ENCODE results near the gene SSR3. TPM values are rescaled to one million over a fixed set of nuclear protein-coding genes. Genes with fewer than 3 reads are reported as not detected.
A peak's percentile ranks its signal among the peaks of the same experiment; 100 is the strongest.

The SSR3 gene
- total RNA-seq, 1 donor from 2014 or later: 178 TPM

- H3K9me3 ChIP-seq: no peaks in the 10 kb centered on the region
- DNase-seq (no peak), ATAC-seq (no peak)
- TF ChIP-seq CTCF (IDR thresholded peaks at IDR 0.05): no peak
- intact Hi-C loops (cut with DNase I): loop anchor here (10.0 kb wide), 1 partner anchor 531 kb away; no protein-coding TSS in a partner anchor
- peaks cover 44% of the 10 kb centered on the region for H3K36me3 ChIP-seq
- peak overlapping the region; percentile 93 for H3K27ac ChIP-seq
- peaks cover 32% of the 10 kb centered on the region for H3K4me1 ChIP-seq
- no peaks in the 10 kb centered on the region for H3K27me3 ChIP-seq
- peak overlapping the region; percentile 91 for H3K4me3 ChIP-seq
These were observed 1.1 kb downstream of the SSR3 start for GRCh38 chr3:156553705-156554356.

- H3K27ac ChIP-seq: no peak overlapping the region
- no peak for ATAC-seq
- intact Hi-C loops (cut with DNase I): loop anchor here (10.0 kb wide), 1 partner anchor 532 kb away; no protein-coding TSS in a partner anchor
These were observed 1.9 kb downstream of the SSR3 start for GRCh38 chr3:156552973-156553372.

GRCh38 chr3:156551746-156552145 lies 3.2 kb downstream of the SSR3 start:
- TF ChIP-seq CTCF (IDR thresholded peaks at IDR 0.05): no peak
- Histone ChIP-seq H3K36me3 (peaks cover 65% of the 10 kb centered on the region), H3K27ac (no peak overlapping the region), H3K4me3 (no peak overlapping the region), H3K4me1 (peaks cover 42% of the 10 kb centered on the region), H3K9me3 (no peaks in the 10 kb centered on the region), H3K27me3 (no peaks in the 10 kb centered on the region)
- intact Hi-C loops (cut with DNase I): loop anchor here (10.0 kb wide), 1 partner anchor 533 kb away; no protein-coding TSS in a partner anchor
- DNase-seq (no peak), ATAC-seq (no peak)

More at GRCh38 chr3:156552973-156553372, 1.9 kb downstream of the SSR3 start:
- peak overlapping the region; percentile 91 for H3K4me3 ChIP-seq
- H3K36me3 ChIP-seq: peaks cover 53% of the 10 kb centered on the region
- TF ChIP-seq CTCF (IDR thresholded peaks at IDR 0.05): no peak
- no peaks in the 10 kb centered on the region for H3K27me3 ChIP-seq
- DNase-seq: no peak
- H3K4me1 ChIP-seq: peaks cover 38% of the 10 kb centered on the region
- H3K9me3 ChIP-seq: no peaks in the 10 kb centered on the region

- Histone ChIP-seq H3K9me3 (no peaks in the 10 kb centered on the region), H3K4me1 (peaks cover 42% of the 10 kb centered on the region), H3K27ac (no peak overlapping the region), H3K4me3 (no peak overlapping the region), H3K36me3 (peaks cover 70% of the 10 kb centered on the region), H3K27me3 (no peaks in the 10 kb centered on the region)
- TF ChIP-seq CTCF (IDR thresholded peaks at IDR 0.05): no peak
- ATAC-seq (no peak), DNase-seq (no peak)
- intact Hi-C loops (cut with DNase I): loop anchor here (10.0 kb wide), 1 partner anchor 534 kb away; no protein-coding TSS in a partner anchor
These were observed 3.7 kb downstream of the SSR3 start for GRCh38 chr3:156551261-156551660.

- Histone ChIP-seq H3K9me3 (no peaks in the 10 kb centered on the region), H3K27me3 (no peaks in the 10 kb centered on the region), H3K36me3 (peaks cover 93% of the 10 kb centered on the region), H3K27ac (no peak overlapping the region), H3K4me3 (no peak overlapping the region), H3K4me1 (peaks cover 36% of the 10 kb centered on the region)
- DNase-seq (no peak), ATAC-seq (no peak)
- intact Hi-C loops (cut with DNase I): no loop called here
- no peak for TF ChIP-seq CTCF (IDR thresholded peaks at IDR 0.05)
These were observed 6.0 kb downstream of the SSR3 start for GRCh38 chr3:156548902-156549301.

Data from upper lobe of right lung (tissue), 1 donor.